Measurements from ENCODE around the gene TLE1. TPM values are rescaled to one million over a fixed set of nuclear protein-coding genes. Genes with fewer than 3 reads are reported as not detected.

TLE1 gene
- total RNA-seq, 1 donor from 2014 or later = 75.1 TPM

- Histone ChIP-seq H3K9me3 (no peaks in the 10 kb centered on the region), H3K4me3 (no peak overlapping the region), H3K27me3 (no peaks in the 10 kb centered on the region), H3K4me1 (peaks cover 13% of the 10 kb centered on the region), H3K36me3 (peaks cover 0 to 10% of the 10 kb centered on the region in 2 donors), H3K27ac (no peak overlapping the region)
- no peak for DNase-seq (ENCODE audit: extremely low spot score in 2 of 2)
- TF ChIP-seq POLR2AphosphoS5 (IDR thresholded peaks at IDR 0.05; ENCODE audit: insufficient read depth in 1 of 2, low read depth in 1 of 2) = no peak
- no peak for TF ChIP-seq CTCF (IDR thresholded peaks at IDR 0.05)
- no peak for TF ChIP-seq POLR2A (IDR thresholded peaks at IDR 0.05)
- intact Hi-C loops (cut with DNase I) = no loop called here
Observed at GRCh38 chr9:81621785-81622259, 67.5 kb downstream of the TLE1 start.

- Histone ChIP-seq H3K4me1 (peaks cover 13% of the 10 kb centered on the region), H3K27ac (no peak overlapping the region), H3K36me3 (peaks cover 0 to 14% of the 10 kb centered on the region in 2 donors), H3K9me3 (no peaks in the 10 kb centered on the region), H3K4me3 (no peak overlapping the region), H3K27me3 (no peaks in the 10 kb centered on the region)
- DNase-seq (ENCODE audit: extremely low spot score in 2 of 2) = no peak
- no peak for TF ChIP-seq POLR2A (IDR thresholded peaks at IDR 0.05)
- TF ChIP-seq POLR2AphosphoS5 (IDR thresholded peaks at IDR 0.05; ENCODE audit: insufficient read depth in 1 of 2, low read depth in 1 of 2) = no peak
- TF ChIP-seq CTCF (IDR thresholded peaks at IDR 0.05) = no peak
- intact Hi-C loops (cut with DNase I) = no loop called here
Observed at GRCh38 chr9:81621118-81621517, 68.2 kb downstream of the TLE1 start.

GRCh38 chr9:81620002-81620390 is 69.4 kb downstream of the TLE1 start:
- Histone ChIP-seq H3K27me3 (no peaks in the 10 kb centered on the region), H3K36me3 (peaks cover 0 to 26% of the 10 kb centered on the region in 2 donors), H3K4me3 (no peak overlapping the region), H3K9me3 (no peaks in the 10 kb centered on the region), H3K4me1 (peaks cover 13% of the 10 kb centered on the region), H3K27ac (no peak overlapping the region)
- TF ChIP-seq POLR2AphosphoS5 (IDR thresholded peaks at IDR 0.05; ENCODE audit: insufficient read depth in 1 of 2, low read depth in 1 of 2) (no peak), POLR2A (IDR thresholded peaks at IDR 0.05) (no peak)
- no peak for DNase-seq (ENCODE audit: extremely low spot score in 2 of 2)
- intact Hi-C loops (cut with DNase I) = no loop called here

GRCh38 chr9:81619353-81620001 is 69.9 kb downstream of the TLE1 start:
- Histone ChIP-seq H3K36me3 (peaks cover 0 to 30% of the 10 kb centered on the region in 2 donors), H3K4me3 (no peak overlapping the region), H3K27me3 (no peaks in the 10 kb centered on the region), H3K27ac (no peak overlapping the region), H3K4me1 (peaks cover 13% of the 10 kb centered on the region), H3K9me3 (no peaks in the 10 kb centered on the region)
- DNase-seq (ENCODE audit: extremely low spot score in 2 of 2) = no peak
- TF ChIP-seq POLR2AphosphoS5 (IDR thresholded peaks at IDR 0.05; ENCODE audit: insufficient read depth in 1 of 2, low read depth in 1 of 2) (no peak), POLR2A (IDR thresholded peaks at IDR 0.05) (no peak), CTCF (IDR thresholded peaks at IDR 0.05) (no peak)
- intact Hi-C loops (cut with DNase I) = no loop called here

- no peak for TF ChIP-seq POLR2AphosphoS5 (IDR thresholded peaks at IDR 0.05; ENCODE audit: insufficient read depth in 1 of 2, low read depth in 1 of 2)
- no peak for TF ChIP-seq POLR2A (IDR thresholded peaks at IDR 0.05)
- DNase-seq (ENCODE audit: extremely low spot score in 2 of 2) = no peak
- no peaks in the 10 kb centered on the region for H3K27me3 ChIP-seq
- intact Hi-C loops (cut with DNase I) = no loop called here
- H3K36me3 ChIP-seq = peaks cover 0 to 30% of the 10 kb centered on the region in 2 donors
- no peak overlapping the region for H3K4me3 ChIP-seq
- no peak overlapping the region for H3K27ac ChIP-seq
- no peaks in the 10 kb centered on the region for H3K9me3 ChIP-seq
- H3K4me1 ChIP-seq = peaks cover 16% of the 10 kb centered on the region
Observed at GRCh38 chr9:81618923-81619322, 70.4 kb downstream of the TLE1 start.

GRCh38 chr9:81616141-81616540 is 73.2 kb downstream of the TLE1 start:
- H3K27ac ChIP-seq = no peak overlapping the region
- H3K9me3 ChIP-seq = no peaks in the 10 kb centered on the region
- H3K36me3 ChIP-seq = peaks cover 0 to 37% of the 10 kb centered on the region in 2 donors
- DNase-seq (ENCODE audit: extremely low spot score in 2 of 2) = no peak
- TF ChIP-seq POLR2A (IDR thresholded peaks at IDR 0.05) (no peak), POLR2AphosphoS5 (IDR thresholded peaks at IDR 0.05; ENCODE audit: insufficient read depth in 1 of 2, low read depth in 1 of 2) (no peak), CTCF (IDR thresholded peaks at IDR 0.05) (no peak)
- no peaks in the 10 kb centered on the region for H3K27me3 ChIP-seq
- no peak overlapping the region for H3K4me3 ChIP-seq
- H3K4me1 ChIP-seq = peaks cover 30% of the 10 kb centered on the region
- intact Hi-C loops (cut with DNase I) = no loop called here
